Suprapubic skin (tissue), 4 donors: ENCODE results near the gene STXBP5. TPM values are rescaled to one million over a fixed set of nuclear protein-coding genes. Genes with fewer than 3 reads are reported as not detected.

Experiments
- DNase-seq, 2 donors: peaks; one replicate each; pipeline ENCODE4 v3.0.0-alpha.2; 2019; ENCODE audit warnings: low spot score in 2 of 2
- H3K27ac ChIP-seq: fragments of 200-600 bp; sonication (generic); one replicate; pipeline ENCODE4 v1.5.1; 2019
- H3K27me3 ChIP-seq: fragments of 200-600 bp; sonication (generic); one replicate; pipeline ENCODE4 v1.5.1; 2019
- H3K36me3 ChIP-seq: fragments of 200-600 bp; sonication (generic); one replicate; pipeline ENCODE4 v1.5.1; 2019
- H3K4me1 ChIP-seq: fragments of 200-600 bp; sonication (generic); one replicate; pipeline ENCODE4 v1.5.1; 2019
- H3K4me3 ChIP-seq: fragments of 200-600 bp; sonication (generic); one replicate; pipeline ENCODE4 v1.5.1; 2019; ENCODE audit warnings: mild to moderate bottlenecking
- H3K9me3 ChIP-seq: fragments of 200-600 bp; sonication (generic); one replicate; pipeline ENCODE4 v1.5.1; 2019
- EP300 ChIP-seq: sonication (generic); formaldehyde crosslinking; IDR thresholded peaks from one replicate; pipeline ENCODE4 v1.6.1; 2017; ENCODE audit warnings: antibody characterized with exemption
- POLR2A ChIP-seq, 2 donors: fragments of 450-650 bp; IDR thresholded peaks; one replicate each; pipeline ENCODE4 v1.6.1; 2017; ENCODE audit warnings: antibody characterized with exemption in 2 of 2, mild to moderate bottlenecking in 2 of 2, moderate library complexity in 2 of 2
- POLR2AphosphoS5 ChIP-seq, 3 donors: sonication (generic); formaldehyde crosslinking; IDR thresholded peaks; one replicate each; pipeline ENCODE4 v1.6.1; 2017; ENCODE audit warnings: antibody characterized with exemption in 3 of 3
- WGBS: methylation state at CpG from one replicate; pipeline ENCODE4 v1.1.5; 2018; 5-methylcytosine and 5-hydroxymethylcytosine counted together
- total RNA-seq, 4 donors: library from RNA; depleted of rRNA; stranded (reverse); fragments of >200 nt; gene quantifications; one replicate each; pipeline ENCODE4 v1.1.0, GENCODE V29; 2016
- TF ChIP-seq, protein P1 (sequence below), 2 donors: fragments of 200-600 bp in 1 of 2; fragments of 450-650 bp in 1 of 2; sonication (generic) in 1 of 2; IDR thresholded peaks; one replicate each; pipeline ENCODE4 v1.5.1; 2016 to 2019; ENCODE audit warnings: antibody characterized with exemption in 2 of 2, mild to moderate bottlenecking in 1 of 2, moderate library complexity in 1 of 2

STXBP5 gene
- total RNA-seq, 4 donors from 2014 or later = 55.0 to 65.5 (median 60.3) TPM

GRCh38 chr6:147212622-147213021, 8.4 kb downstream of the STXBP5 start:
- WGBS = 100% methylated on average over 1 of the region's 1 CpG
- peaks cover 7% of the 10 kb centered on the region for H3K4me1 ChIP-seq
- no peaks in the 10 kb centered on the region for H3K9me3 ChIP-seq
- H3K36me3 ChIP-seq = no peaks in the 10 kb centered on the region
- no peak overlapping the region for H3K27ac ChIP-seq
- no peak for DNase-seq
- no peak overlapping the region for H3K4me3 ChIP-seq
- no peaks in the 10 kb centered on the region for H3K27me3 ChIP-seq
- TF ChIP-seq POLR2AphosphoS5 (IDR thresholded peaks at IDR 0.05) (no peak), EP300 (no peak)
- TF ChIP-seq, protein P1, sequence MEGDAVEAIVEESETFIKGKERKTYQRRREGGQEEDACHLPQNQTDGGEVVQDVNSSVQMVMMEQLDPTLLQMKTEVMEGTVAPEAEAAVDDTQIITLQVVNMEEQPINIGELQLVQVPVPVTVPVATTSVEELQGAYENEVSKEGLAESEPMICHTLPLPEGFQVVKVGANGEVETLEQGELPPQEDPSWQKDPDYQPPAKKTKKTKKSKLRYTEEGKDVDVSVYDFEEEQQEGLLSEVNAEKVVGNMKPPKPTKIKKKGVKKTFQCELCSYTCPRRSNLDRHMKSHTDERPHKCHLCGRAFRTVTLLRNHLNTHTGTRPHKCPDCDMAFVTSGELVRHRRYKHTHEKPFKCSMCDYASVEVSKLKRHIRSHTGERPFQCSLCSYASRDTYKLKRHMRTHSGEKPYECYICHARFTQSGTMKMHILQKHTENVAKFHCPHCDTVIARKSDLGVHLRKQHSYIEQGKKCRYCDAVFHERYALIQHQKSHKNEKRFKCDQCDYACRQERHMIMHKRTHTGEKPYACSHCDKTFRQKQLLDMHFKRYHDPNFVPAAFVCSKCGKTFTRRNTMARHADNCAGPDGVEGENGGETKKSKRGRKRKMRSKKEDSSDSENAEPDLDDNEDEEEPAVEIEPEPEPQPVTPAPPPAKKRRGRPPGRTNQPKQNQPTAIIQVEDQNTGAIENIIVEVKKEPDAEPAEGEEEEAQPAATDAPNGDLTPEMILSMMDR (IDR thresholded peaks at IDR 0.05) = no peak

DNA sequence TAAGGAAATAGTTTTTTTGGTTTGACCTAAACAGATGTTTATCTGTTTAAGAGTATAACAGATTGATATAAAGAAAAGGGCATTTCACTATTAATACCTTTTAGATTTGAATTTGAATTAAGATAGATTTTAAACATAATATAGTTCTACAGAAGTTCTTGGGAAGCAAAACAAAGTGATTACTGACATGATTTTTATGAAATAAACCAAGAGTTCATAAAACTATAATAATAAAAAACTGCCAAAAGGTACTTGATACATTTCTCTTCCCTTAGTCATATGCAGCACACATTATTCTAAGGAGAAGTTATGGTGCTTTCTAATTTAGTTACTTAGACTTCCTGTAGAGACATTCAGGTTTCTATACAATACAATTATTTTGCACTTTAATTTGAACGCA, 9.6 kb downstream of the STXBP5 start:
- Histone ChIP-seq H3K4me1 (no peaks in the 10 kb centered on the region), H3K36me3 (no peaks in the 10 kb centered on the region), H3K4me3 (no peak overlapping the region), H3K9me3 (no peaks in the 10 kb centered on the region), H3K27me3 (no peaks in the 10 kb centered on the region), H3K27ac (no peak overlapping the region)
- DNase-seq = no peak
- WGBS = 0% methylated on average over 1 of the region's 1 CpG
- no peak for TF ChIP-seq EP300
- TF ChIP-seq, protein P1 (IDR thresholded peaks at IDR 0.05) = no peak
- no peak for TF ChIP-seq POLR2AphosphoS5 (IDR thresholded peaks at IDR 0.05)
- TF ChIP-seq POLR2A (IDR thresholded peaks at IDR 0.05) = no peak

DNA sequence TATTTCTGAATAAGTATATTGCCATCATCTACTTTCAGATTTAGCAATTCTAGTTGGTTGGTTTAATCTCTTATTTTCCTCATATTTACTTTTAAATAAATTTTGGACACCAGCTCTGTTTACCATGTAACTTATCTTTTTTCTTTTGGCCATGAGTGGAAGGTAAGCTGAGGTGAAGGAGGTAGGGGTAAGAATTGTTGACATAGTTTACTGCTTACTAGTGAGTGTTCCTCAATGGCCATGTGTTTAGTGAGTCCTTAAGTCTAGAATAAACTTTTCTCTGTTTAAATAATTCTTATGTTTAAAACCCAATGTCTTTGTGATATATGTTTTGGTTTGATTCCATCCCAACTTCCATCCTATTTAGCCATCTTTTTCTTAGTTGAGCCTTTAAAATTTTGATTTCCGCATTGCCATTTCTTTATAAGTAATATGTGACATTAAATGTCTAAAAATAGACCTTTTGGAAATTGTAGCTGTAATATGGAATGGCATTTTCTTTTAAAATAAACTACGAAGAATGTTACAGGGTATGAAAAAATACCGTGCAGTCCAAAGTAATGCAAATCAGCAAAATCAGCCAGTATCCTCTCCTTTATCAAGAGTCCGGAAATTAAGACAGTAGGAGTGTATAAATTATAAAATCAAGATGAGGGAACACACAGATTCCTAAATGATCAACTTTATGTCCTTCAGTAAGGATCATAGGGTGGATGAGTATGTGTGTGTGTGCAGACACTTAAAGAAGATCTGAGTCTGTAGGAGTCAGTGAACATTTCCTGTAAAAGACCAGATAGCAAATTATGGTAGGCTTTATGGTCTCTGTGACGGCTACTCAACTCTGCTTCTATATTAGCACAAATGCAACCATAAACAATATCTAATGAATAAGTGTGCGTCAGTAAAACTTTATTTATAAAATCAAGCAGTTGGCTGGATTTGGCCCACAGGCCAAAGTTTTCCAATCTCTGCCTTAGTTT, 10.3 kb downstream of the STXBP5 start:
- Histone ChIP-seq H3K36me3 (no peaks in the 10 kb centered on the region), H3K4me3 (no peak overlapping the region), H3K27ac (no peak overlapping the region), H3K4me1 (no peaks in the 10 kb centered on the region), H3K27me3 (no peaks in the 10 kb centered on the region), H3K9me3 (no peaks in the 10 kb centered on the region)
- TF ChIP-seq POLR2A (IDR thresholded peaks at IDR 0.05) = no peak
- TF ChIP-seq, protein P1 (IDR thresholded peaks at IDR 0.05) = no peak
- no peak for TF ChIP-seq EP300
- TF ChIP-seq POLR2AphosphoS5 (IDR thresholded peaks at IDR 0.05) = no peak
- WGBS = 97% methylated on average over 6 of the region's 6 CpGs
- DNase-seq = no peak

DNA sequence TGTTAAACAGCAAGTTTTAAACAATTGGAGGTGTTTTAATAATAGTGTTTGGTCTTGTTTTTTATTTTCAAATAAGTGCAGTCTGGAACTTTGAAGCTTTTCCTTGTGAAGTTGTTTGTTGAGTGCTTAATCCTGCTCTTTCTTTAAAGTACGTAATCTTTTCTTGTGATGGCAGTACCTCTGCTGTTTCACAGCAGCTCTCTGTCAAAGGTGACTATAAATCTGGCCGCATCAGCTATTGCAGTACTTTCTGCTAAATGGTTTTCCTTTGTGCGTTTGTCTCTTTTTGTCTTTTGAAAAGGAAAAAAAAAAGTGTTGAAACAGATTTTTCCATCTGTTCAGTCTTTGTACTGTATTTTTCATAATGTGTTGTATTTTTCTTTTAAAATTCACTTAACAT, 12.7 kb downstream of the STXBP5 start:
- no peak overlapping the region for H3K27ac ChIP-seq
- no peaks in the 10 kb centered on the region for H3K36me3 ChIP-seq
- H3K27me3 ChIP-seq = no peaks in the 10 kb centered on the region
- TF ChIP-seq EP300 = no peak
- TF ChIP-seq POLR2AphosphoS5 (IDR thresholded peaks at IDR 0.05) = no peak
- TF ChIP-seq POLR2A (IDR thresholded peaks at IDR 0.05) = no peak
- TF ChIP-seq, protein P1 (IDR thresholded peaks at IDR 0.05) = no peak
- 86% methylated on average over 3 of the region's 3 CpGs for WGBS
- H3K4me1 ChIP-seq = no peaks in the 10 kb centered on the region
- no peak overlapping the region for H3K4me3 ChIP-seq
- no peaks in the 10 kb centered on the region for H3K9me3 ChIP-seq
- DNase-seq = no peak

DNA sequence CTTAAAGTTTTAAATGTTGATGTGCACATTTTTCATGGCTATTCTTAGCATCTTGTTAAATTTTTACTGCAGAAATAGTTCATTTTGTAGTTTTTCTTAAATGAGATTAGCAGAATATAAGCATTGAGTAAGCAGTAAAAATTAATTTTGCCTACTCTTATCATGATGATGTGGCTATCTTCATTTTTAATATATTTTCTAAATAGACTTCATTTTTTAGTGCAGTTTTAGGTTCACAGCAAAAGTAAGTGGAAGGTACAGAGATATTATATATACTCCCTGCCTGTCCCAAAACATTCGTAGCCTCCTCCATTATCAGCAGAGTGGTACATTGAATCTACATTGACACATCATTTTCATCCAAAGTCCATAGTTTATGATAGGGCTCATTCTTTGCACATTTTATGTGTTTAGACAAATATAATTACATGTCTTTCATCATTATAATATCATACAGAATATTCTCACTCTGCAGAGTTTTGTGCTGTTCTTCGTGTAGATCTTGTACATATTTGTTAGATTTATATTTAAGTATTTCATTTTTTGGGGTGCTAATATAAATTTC, 13.7 kb downstream of the STXBP5 start:
- TF ChIP-seq, protein P1 (IDR thresholded peaks at IDR 0.05) = no peak
- TF ChIP-seq POLR2A (IDR thresholded peaks at IDR 0.05) (no peak), EP300 (no peak), POLR2AphosphoS5 (IDR thresholded peaks at IDR 0.05) (no peak)

More for the DNA sequence above, 13.7 kb downstream of the STXBP5 start:
- H3K4me3 ChIP-seq = no peak overlapping the region
- DNase-seq = no peak
- no peak overlapping the region for H3K27ac ChIP-seq
- no peaks in the 10 kb centered on the region for H3K27me3 ChIP-seq
- no peaks in the 10 kb centered on the region for H3K4me1 ChIP-seq
- H3K36me3 ChIP-seq = no peaks in the 10 kb centered on the region
- no peaks in the 10 kb centered on the region for H3K9me3 ChIP-seq
- 90% methylated on average over 2 of the region's 2 CpGs for WGBS
